ENCODE results near the gene ZNF214. TPM values are rescaled to one million over a fixed set of nuclear protein-coding genes. Genes with fewer than 3 reads are reported as not detected.
"Not testable (repeated sequence)": the region's sequence is repeated elsewhere in the genome, so short reads cannot be mapped to it uniquely, and the experiment has no call there.

ZNF214 gene
- total RNA-seq, 5 donors from 2014 or later (not counting 1 experiment from before 2014, with no cell fraction given), result not detected

DNA sequence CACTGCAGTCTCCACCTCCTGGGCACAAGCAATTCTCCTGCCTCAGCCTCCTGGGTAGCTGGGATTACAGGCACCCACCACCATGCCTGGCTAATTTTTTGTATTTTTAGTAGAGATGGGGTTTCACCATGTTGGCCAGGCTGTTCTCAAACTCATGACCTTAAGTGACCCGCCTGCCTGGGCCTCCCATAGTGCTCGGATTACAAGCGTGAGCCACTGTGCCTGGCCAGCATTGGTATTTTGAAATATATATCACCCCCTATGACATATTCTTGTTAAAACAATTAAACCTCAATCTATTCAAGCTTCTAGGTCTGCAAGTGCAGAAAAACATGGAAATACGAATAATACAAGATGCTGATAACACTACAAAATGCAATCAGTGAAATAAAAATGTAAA is 50.3 kb downstream of the ZNF214 start:
- H3K4me1 Mint-ChIP-seq; H3K27ac ChIP-seq (ENCODE audit: low read length); H3K36me3 ChIP-seq (ENCODE audit: control insufficient read depth in 2 of 2, extremely low read depth in 1 of 2, insufficient read depth in 1 of 2, low read length in 1 of 2); POLR2A ChIA-PET; H3K4me3 ChIP-seq (ENCODE audit: control insufficient read depth in 1 of 2, extremely low read depth in 1 of 2, low read length in 1 of 2); H3K27ac Mint-ChIP-seq; H3K9me3 Mint-ChIP-seq; H3K4me1 ChIP-seq (ENCODE audit: control insufficient read depth in 1 of 2, extremely low read depth in 1 of 2, insufficient read depth in 2 of 2, low read length in 2 of 2); H3K9me3 ChIP-seq; H3K27me3 ChIP-seq (replicated peaks in 1 of 2; ENCODE audit: control insufficient read depth in 2 of 2, extremely low read depth in 1 of 2, insufficient read depth in 2 of 2, low read length in 1 of 2); ATAC-seq (replicated peaks in 1 of 4); H3K4me3 Mint-ChIP-seq; H3K27me3 Mint-ChIP-seq; DNase-seq; CTCF ChIA-PET; H3K36me3 Mint-ChIP-seq: not testable (repeated sequence)
- WGBS (ENCODE audit: insufficient coverage), result 80% methylated on average over 1 of the region's 4 CpGs

DNA sequence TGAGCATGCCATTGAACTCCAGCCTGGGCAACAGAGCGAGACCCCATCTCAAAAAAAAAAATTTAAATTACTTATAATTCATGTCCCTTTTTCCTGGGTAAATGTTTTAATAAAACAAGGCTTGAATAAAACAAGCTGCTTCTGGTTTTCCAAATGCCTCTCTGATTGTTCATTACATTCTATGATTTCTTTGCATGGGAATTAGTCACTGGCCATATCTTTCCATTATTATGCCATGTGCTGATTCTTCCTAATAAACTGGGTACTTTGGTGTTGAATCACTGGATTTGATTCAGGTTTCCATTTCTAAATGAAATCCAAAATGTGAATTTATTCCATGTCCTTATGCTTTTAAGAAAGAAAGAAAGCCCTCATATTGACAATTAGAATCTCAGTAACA is 51.3 kb downstream of the ZNF214 start:
- no peak overlapping the region for H3K27ac Mint-ChIP-seq
- H3K4me1 Mint-ChIP-seq, result no peaks in the 10 kb centered on the region
- H3K4me1 ChIP-seq (ENCODE audit: control insufficient read depth in 1 of 2, extremely low read depth in 1 of 2, insufficient read depth in 2 of 2, low read length in 2 of 2), result no peaks in the 10 kb centered on the region
- POLR2A ChIA-PET, result no interaction called here
- no CpG with 5 or more reads among the region's 1 CpG for WGBS (ENCODE audit: insufficient coverage)
- CTCF ChIA-PET, result interaction anchor here in 1 of 2 donors (1.0 kb wide), 1 partner anchor 9 kb away, joined by 3 read pairs; no protein-coding TSS in a partner anchor
- no peaks in the 10 kb centered on the region for H3K27me3 ChIP-seq (replicated peaks in 1 of 2; ENCODE audit: control insufficient read depth in 2 of 2, extremely low read depth in 1 of 2, insufficient read depth in 2 of 2, low read length in 1 of 2)
- H3K27ac ChIP-seq (ENCODE audit: low read length), result no peak overlapping the region
- peaks cover 3 to 6% of the 10 kb centered on the region in 2 donors for H3K27me3 Mint-ChIP-seq
- no peak overlapping the region for H3K4me3 Mint-ChIP-seq
- no peaks in the 10 kb centered on the region for H3K36me3 ChIP-seq (ENCODE audit: control insufficient read depth in 2 of 2, extremely low read depth in 1 of 2, insufficient read depth in 1 of 2, low read length in 1 of 2)
- H3K9me3 ChIP-seq, result no peaks in the 10 kb centered on the region
- H3K9me3 Mint-ChIP-seq, result peaks cover 0 to 9% (median 2%) of the 10 kb centered on the region in 3 donors
- DNase-seq (no peak), ATAC-seq (replicated peaks in 1 of 4) (no peak)
- H3K4me3 ChIP-seq (ENCODE audit: control insufficient read depth in 1 of 2, extremely low read depth in 1 of 2, low read length in 1 of 2), result no peak overlapping the region
- no peaks in the 10 kb centered on the region for H3K36me3 Mint-ChIP-seq

DNA sequence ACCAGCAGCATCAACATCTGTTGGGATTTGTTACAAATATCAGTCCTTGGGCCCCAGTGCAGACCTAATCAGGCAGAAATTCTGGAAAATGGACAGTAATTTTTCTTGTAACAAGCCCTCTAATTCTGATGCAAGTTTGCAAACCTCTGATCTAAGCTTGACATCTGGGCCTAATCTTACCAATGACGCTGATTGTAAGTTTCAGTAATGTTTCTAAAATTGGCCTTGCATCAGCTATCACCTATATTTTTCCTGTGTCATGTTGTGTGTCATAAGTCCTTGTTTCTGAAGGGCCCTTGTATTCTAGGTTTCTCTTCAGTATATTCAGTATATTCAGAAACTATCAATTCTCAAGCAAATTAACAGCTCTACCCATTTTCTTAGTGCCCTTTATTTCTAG is 57.5 kb downstream of the ZNF214 start:
- Histone ChIP-seq H3K36me3 (ENCODE audit: control insufficient read depth in 2 of 2, extremely low read depth in 1 of 2, insufficient read depth in 1 of 2, low read length in 1 of 2) (no peaks in the 10 kb centered on the region), H3K27me3 (replicated peaks in 1 of 2; ENCODE audit: control insufficient read depth in 2 of 2, extremely low read depth in 1 of 2, insufficient read depth in 2 of 2, low read length in 1 of 2) (no peaks in the 10 kb centered on the region), H3K9me3 (no peaks in the 10 kb centered on the region), H3K27ac (ENCODE audit: low read length) (no peak overlapping the region), H3K4me1 (ENCODE audit: control insufficient read depth in 1 of 2, extremely low read depth in 1 of 2, insufficient read depth in 2 of 2, low read length in 2 of 2) (no peaks in the 10 kb centered on the region), H3K4me3 (ENCODE audit: control insufficient read depth in 1 of 2, extremely low read depth in 1 of 2, low read length in 1 of 2) (no peak overlapping the region)
- H3K36me3 Mint-ChIP-seq, result no peaks in the 10 kb centered on the region
- CTCF ChIA-PET, result no interaction called here
- H3K4me3 Mint-ChIP-seq, result no peak overlapping the region
- ATAC-seq (replicated peaks in 1 of 4) (no peak), DNase-seq (no peak)
- no peak overlapping the region for H3K27ac Mint-ChIP-seq
- POLR2A ChIA-PET, result no interaction called here
- WGBS (ENCODE audit: insufficient coverage), result 100% methylated on average over 1 of the region's 1 CpG
- peaks cover 0 to 3% of the 10 kb centered on the region in 2 donors for H3K27me3 Mint-ChIP-seq
- H3K4me1 Mint-ChIP-seq, result no peaks in the 10 kb centered on the region
- H3K9me3 Mint-ChIP-seq, result peaks cover 0 to 1% (median under 1%) of the 10 kb centered on the region in 3 donors

GRCh38 chr11:6962141-6962540 is 58.0 kb downstream of the ZNF214 start:
- ChIA-PET POLR2A (no interaction called here), CTCF (no interaction called here)
- Mint-ChIP-seq H3K4me3 (no peak overlapping the region), H3K36me3 (no peaks in the 10 kb centered on the region), H3K27me3 (peaks cover 0 to 1% of the 10 kb centered on the region in 2 donors), H3K27ac (no peak overlapping the region), H3K9me3 (no peaks in the 10 kb centered on the region), H3K4me1 (no peaks in the 10 kb centered on the region)
- no peak overlapping the region for H3K4me3 ChIP-seq (ENCODE audit: control insufficient read depth in 1 of 2, extremely low read depth in 1 of 2, low read length in 1 of 2)
- H3K27ac ChIP-seq (ENCODE audit: low read length), result no peak overlapping the region
- H3K9me3 ChIP-seq, result no peaks in the 10 kb centered on the region
- ATAC-seq (replicated peaks in 1 of 4) (no peak), DNase-seq (no peak)
- no peaks in the 10 kb centered on the region for H3K36me3 ChIP-seq (ENCODE audit: control insufficient read depth in 2 of 2, extremely low read depth in 1 of 2, insufficient read depth in 1 of 2, low read length in 1 of 2)
- no peaks in the 10 kb centered on the region for H3K27me3 ChIP-seq (replicated peaks in 1 of 2; ENCODE audit: control insufficient read depth in 2 of 2, extremely low read depth in 1 of 2, insufficient read depth in 2 of 2, low read length in 1 of 2)
- no peaks in the 10 kb centered on the region for H3K4me1 ChIP-seq (ENCODE audit: control insufficient read depth in 1 of 2, extremely low read depth in 1 of 2, insufficient read depth in 2 of 2, low read length in 2 of 2)

- H3K4me1 ChIP-seq (ENCODE audit: control insufficient read depth in 1 of 2, extremely low read depth in 1 of 2, insufficient read depth in 2 of 2, low read length in 2 of 2); H3K27ac Mint-ChIP-seq; H3K27ac ChIP-seq (ENCODE audit: low read length); ATAC-seq (replicated peaks in 1 of 4); POLR2A ChIA-PET; H3K4me1 Mint-ChIP-seq; H3K4me3 ChIP-seq (ENCODE audit: control insufficient read depth in 1 of 2, extremely low read depth in 1 of 2, low read length in 1 of 2); CTCF ChIA-PET; H3K27me3 Mint-ChIP-seq; H3K9me3 Mint-ChIP-seq; H3K4me3 Mint-ChIP-seq; H3K36me3 Mint-ChIP-seq; H3K9me3 ChIP-seq; DNase-seq; H3K36me3 ChIP-seq (ENCODE audit: control insufficient read depth in 2 of 2, extremely low read depth in 1 of 2, insufficient read depth in 1 of 2, low read length in 1 of 2); H3K27me3 ChIP-seq (replicated peaks in 1 of 2; ENCODE audit: control insufficient read depth in 2 of 2, extremely low read depth in 1 of 2, insufficient read depth in 2 of 2, low read length in 1 of 2): not testable (repeated sequence)
- 67% methylated on average over 5 of the region's 10 CpGs for WGBS (ENCODE audit: insufficient coverage)
These were observed 65.9 kb downstream of the ZNF214 start for GRCh38 chr11:6954248-6954647.

Other genes starting within 250 kb of the ZNF214 start
- gene OR2AG2, start 248.4 kb downstream of the ZNF214 start, total RNA-seq, result not detected
- not detected for gene OR2AG1, start 237.3 kb downstream of the ZNF214 start, total RNA-seq
- gene OR6A2, start 220.7 kb downstream of the ZNF214 start, total RNA-seq, result under 1 TPM in 1 of 5 donors, not detected in 4; 0.35 TPM
- gene OR10A5, start 174.7 kb downstream of the ZNF214 start, total RNA-seq, result not detected
- gene OR10A2, start 157.3 kb downstream of the ZNF214 start, total RNA-seq, result not detected
- not detected for gene OR10A4, start 143.7 kb downstream of the ZNF214 start, total RNA-seq
- not detected for gene OR2D2, start 127.8 kb downstream of the ZNF214 start, total RNA-seq
- not detected for gene OR2D3, start 99.3 kb downstream of the ZNF214 start, total RNA-seq
- under 1 TPM in 4 of 5 donors, not detected in 1; 0.10 to 0.70 (median 0.39) TPM for gene ZNF215, start 93.9 kb downstream of the ZNF214 start, total RNA-seq
- gene NLRP14, start 133 bp upstream of the ZNF214 start, total RNA-seq, result under 1 TPM in 1 of 5 donors, not detected in 4; 0.13 TPM
- gene RBMXL2, start 68.7 kb upstream of the ZNF214 start, total RNA-seq, result not detected
- gene SYT9, start 231.6 kb upstream of the ZNF214 start, total RNA-seq, result not detected

All from T-cell (primary cell).